ENCODE measurements around the gene SPG21.

GRCh38 chr15:65038836-65039235 is 49.1 kb upstream of the SPG21 start:
- TF ChIP-seq CTCF (conservative IDR thresholded peaks at IDR 0.05; ENCODE audit: low read length) (no peak), EZH2phosphoT487 (IDR thresholded peaks at IDR 0.05; ENCODE audit: borderline replicate concordance) (no peak)
